HepG2 (cell line): ENCODE data around the gene AP1M1. TPM values are rescaled to one million over a fixed set of nuclear protein-coding genes. Genes with fewer than 3 reads are reported as not detected.

Experiments used
- ATAC-seq: fragments of 200-7000 bp; cut with Tn5 transposase; 3 replicates; pipeline ENCODE4 v1.9.1; 2020; ENCODE audit warnings: mild to moderate bottlenecking, moderate library complexity
- BruUV-seq: library from RNA; stranded (reverse); fragments of 400-500 nt; replicated peaks from 2 replicates; lab custom pipeline; 2021; lab: Mats Ljungman, UMichigan
- CTCF ChIA-PET: fragments of 300-600 bp; formaldehyde crosslinking; extraction: SDS; loops from one replicate; lab custom pipeline; 2021; ENCODE audit warnings: low total read pairs, inconsistent platforms, low intra/inter-chr PET ratio; lab: Yijun Ruan, JAX
- POLR2A ChIA-PET: fragments of 350-600 bp; sonication (Branson Sonifier 250); formaldehyde crosslinking; loops from one replicate; lab custom pipeline; 2020; ENCODE audit warnings: antibody characterized with exemption, inconsistent platforms; lab: Yijun Ruan, JAX
- DNase-seq: peaks from one replicate; pipeline ENCODE4 v3.0.0-alpha.2; 2015; ENCODE audit warnings: low spot score
- FAIRE-seq: peaks from 3 replicates; lab custom pipeline; 2011; peaks lifted over from hg19 to GRCh38; lab: Jason Lieb, UNC
- H2AFZ ChIP-seq: one replicate; pipeline ENCODE4 v1.6.1; 2011; ENCODE audit warnings: low read length, inconsistent platforms
- H3K27ac ChIP-seq: fragments of 300-600 bp; 3 replicates; pipeline ENCODE4 v1.8.0; 2011; ENCODE audit warnings: mixed run types, mild to moderate bottlenecking, mixed read lengths, low read length, inconsistent platforms; ENCODE audit not compliant: insufficient read depth; ENCODE audit errors: extremely low read length
- H3K27me3 ChIP-seq, 2 experiments: fragments of 200-600 bp in 1 of 2; 2 replicates in 1 of 2; 3 replicates in 1 of 2; pipeline versions ENCODE4 v1.6.0 to v1.8.0; 2011; ENCODE audit warnings: low read length in 2 of 2, mild to moderate bottlenecking in 2 of 2, moderate library complexity in 2 of 2, inconsistent platforms in 1 of 2; ENCODE audit not compliant: insufficient read depth in 2 of 2, control insufficient read depth in 1 of 2
- H3K36me3 ChIP-seq, 2 experiments: fragments of 200-600 bp in 1 of 2; replicated peaks in 1 of 2; 2 replicates in 1 of 2; 3 replicates in 1 of 2; pipeline versions ENCODE4 v1.5.1 to v1.8.0; 2011; ENCODE audit warnings: low read length in 2 of 2, inconsistent platforms in 1 of 2; ENCODE audit not compliant: insufficient read depth in 2 of 2, control insufficient read depth in 1 of 2
- H3K4me1 ChIP-seq: 2 replicates; pipeline ENCODE4 v1.5.1; 2012; ENCODE audit warnings: low read length, inconsistent platforms; ENCODE audit not compliant: insufficient read depth
- H3K4me2 ChIP-seq: 2 replicates; pipeline ENCODE4 v1.6.0; 2011; ENCODE audit warnings: low read depth, low read length, inconsistent platforms
- H3K4me3 ChIP-seq, 3 experiments: fragments of 200-600 bp in 1 of 3; sonication (generic), shearing (Covaris generic) in 1 of 3; replicated peaks in 1 of 3; 2 replicates each; pipeline ENCODE4 v1.5.1; 2011 to 2016; ENCODE audit warnings: low read length in 3 of 3, inconsistent platforms in 2 of 3, low read depth in 2 of 3, mild to moderate bottlenecking in 2 of 3, control low read depth in 1 of 3, mixed read lengths in 1 of 3; ENCODE audit not compliant: insufficient read depth in 1 of 3
- H3K79me2 ChIP-seq: one replicate; pipeline ENCODE4 v1.6.1; 2011; ENCODE audit warnings: low read length, inconsistent platforms; ENCODE audit not compliant: insufficient read depth
- H3K9ac ChIP-seq: 2 replicates; pipeline ENCODE4 v1.6.0; 2011; ENCODE audit warnings: mild to moderate bottlenecking, low read depth, low read length, inconsistent platforms; ENCODE audit not compliant: insufficient read depth
- H3K9me3 ChIP-seq: 2 replicates; pipeline ENCODE4 v1.5.1; 2012; ENCODE audit warnings: mild to moderate bottlenecking, low read length
- H4K20me1 ChIP-seq: 2 replicates; pipeline ENCODE4 v1.6.0; 2011; ENCODE audit warnings: inconsistent platforms, mild to moderate bottlenecking, low read length, moderate library complexity; ENCODE audit not compliant: insufficient read depth
- KAT7 ChIP-seq: IDR thresholded peaks from 2 replicates; pipeline ENCODE4 v1.6.1; 2018; ENCODE audit warnings: borderline replicate concordance, missing compliant biosample characterization
- MAFK ChIP-seq, 2 experiments: IDR thresholded peaks in 1 of 2; conservative IDR thresholded peaks in 1 of 2; 2 replicates each; pipeline ENCODE4 v1.6.1; 2011; ENCODE audit warnings: improper control_type of control experiment in 2 of 2, low read length in 2 of 2
- MTF2 ChIP-seq: sonication (generic); formaldehyde crosslinking; IDR thresholded peaks from 2 replicates; pipeline ENCODE4 v1.5.0; 2020; ENCODE audit warnings: missing genetic modification reagents, borderline replicate concordance
- NPAS2 ChIP-seq: sonication (generic); formaldehyde crosslinking; IDR thresholded peaks from 2 replicates; pipeline ENCODE4 v1.8.0; 2022; ENCODE audit warnings: mild to moderate bottlenecking, missing genetic modification reagents, borderline replicate concordance
- RAD21 ChIP-seq: fragments of 450-650 bp; formaldehyde crosslinking; IDR thresholded peaks from 2 replicates; pipeline ENCODE4 v1.5.0; 2020; ENCODE audit warnings: mild to moderate bottlenecking
- REXO4 ChIP-seq: sonication (generic); formaldehyde crosslinking; IDR thresholded peaks from 2 replicates; pipeline ENCODE4 v1.8.0; 2022; ENCODE audit warnings: missing genetic modification reagents, mild to moderate bottlenecking, borderline replicate concordance
- SMAD9 ChIP-seq: sonication (generic); formaldehyde crosslinking; IDR thresholded peaks from 2 replicates; pipeline ENCODE4 v1.5.1; 2020; ENCODE audit warnings: mild to moderate bottlenecking, missing genetic modification reagents
- ZBTB20 ChIP-seq: sonication (generic); formaldehyde crosslinking; IDR thresholded peaks from 2 replicates; pipeline ENCODE4 v1.8.1; 2023; ENCODE audit warnings: missing genetic modification reagents, low read depth, mild to moderate bottlenecking, borderline replicate concordance
- ZNF138 ChIP-seq: sonication (generic); formaldehyde crosslinking; IDR thresholded peaks from 2 replicates; pipeline ENCODE4 v1.5.0; 2020; ENCODE audit warnings: mild to moderate bottlenecking, low read depth, missing genetic modification reagents
- ZNF24 ChIP-seq: fragments of 450-650 bp; IDR thresholded peaks from 2 replicates; pipeline ENCODE4 v1.6.1; 2017; ENCODE audit warnings: antibody characterized with exemption, mild to moderate bottlenecking
- ZNF562 ChIP-seq: sonication (generic); formaldehyde crosslinking; IDR thresholded peaks from 2 replicates; pipeline ENCODE4 v1.8.0; 2022; ENCODE audit warnings: missing genetic modification reagents, borderline replicate concordance
- ZNF883 ChIP-seq: sonication (generic); formaldehyde crosslinking; IDR thresholded peaks from 2 replicates; pipeline ENCODE4 v1.5.1; 2020; ENCODE audit warnings: mild to moderate bottlenecking, missing genetic modification reagents; ENCODE audit errors: not compliant biosample characterization
- WGBS: methylation state at CpG from one replicate; pipeline ENCODE4 v1.1.6; 2017; ENCODE audit warnings: low lambda C conversion rate; 5-methylcytosine and 5-hydroxymethylcytosine counted together
- in situ Hi-C: cut with HindIII; loops from 2 replicates; pipeline ENCODE4 v1.10.0; 2017; ENCODE audit warnings: low pct_unique_long_range_greater_than_20kb; ENCODE audit not compliant: extremely low pct_ligation_motif_present
- intact Hi-C: fragments of 100-400 bp; cut with micrococcal nuclease; formaldehyde crosslinking; loops from one replicate; pipeline ENCODE4 v1.10.0; 2022; ENCODE audit not compliant: unreplicated experiment
- polyA plus RNA-seq, 8 experiments: library from polyadenylated mRNA; depleted of rRNA in 3 of 8; stranded (reverse) in 7 of 8; unstranded in 1 of 8; fragments of >200 nt; fragmentation: Illumina TruSeq in 4 of 8; extraction: Trizol in 4 of 8; gene quantifications; 2 replicates each; pipeline versions ENCODE4 v1.2.1 to v1.2.3, GENCODE V29; 2011 to 2016; ENCODE audit warnings: low read depth in 4 of 8, missing spikeins in 1 of 8, mixed read lengths in 1 of 8; ENCODE audit not compliant: insufficient read depth in 1 of 8
- total RNA-seq, 5 experiments: library from RNA; depleted of rRNA; stranded (reverse); fragments of >200 nt; fragmentation: Illumina TruSeq; extraction: Trizol; gene quantifications; 2 replicates each; pipeline ENCODE4 v1.2.3, GENCODE V29; 2016; ENCODE audit warnings: low read depth in 1 of 5
- TF ChIP-seq, protein P1 (sequence below): sonication (generic); formaldehyde crosslinking; IDR thresholded peaks from 2 replicates; pipeline ENCODE4 v1.5.0; 2020; ENCODE audit warnings: mild to moderate bottlenecking, missing genetic modification reagents, borderline replicate concordance
- TF ChIP-seq, protein P2 (sequence below): IDR thresholded peaks from 2 replicates; pipeline ENCODE4 v1.6.1; 2012; ENCODE audit warnings: low read depth, low read length, improper control_type of control experiment

The AP1M1 gene
- total and polyA plus RNA-seq, 2 of the 13 experiments (the other 11 are each of a cell fraction or from before 2014, with no cell fraction given) = 34.4 to 46.1 TPM

GRCh38 chr19:16161840-16162239 lies 35.9 kb upstream of the AP1M1 start:
- in situ Hi-C loops = loop anchor here (25.0 kb wide), 1 partner anchor 525 kb away; the partner anchor contains the start of gene CYP4F3
- Histone ChIP-seq H2AFZ (no peak overlapping the region), H3K4me2 (no peak overlapping the region), H3K9me3 (no peaks in the 10 kb centered on the region), H3K9ac (no peak overlapping the region), H3K4me1 (peaks cover 31% of the 10 kb centered on the region), H3K4me3 (no peak overlapping the region), H3K79me2 (no peaks in the 10 kb centered on the region), H3K36me3 (no peaks in the 10 kb centered on the region), H4K20me1 (no peaks in the 10 kb centered on the region), H3K27me3 (no peaks in the 10 kb centered on the region), H3K27ac (no peak overlapping the region)
- ATAC-seq = no peak
- CTCF ChIA-PET = no interaction called here
- POLR2A ChIA-PET = no interaction called here
- intact Hi-C loops = no loop called here
- WGBS = 33% methylated on average over 3 of the region's 3 CpGs
- no peak for FAIRE-seq
- DNase-seq = no peak
- TF ChIP-seq ZNF562 = no peak
- no peak for TF ChIP-seq NPAS2
- TF ChIP-seq, protein P1, sequence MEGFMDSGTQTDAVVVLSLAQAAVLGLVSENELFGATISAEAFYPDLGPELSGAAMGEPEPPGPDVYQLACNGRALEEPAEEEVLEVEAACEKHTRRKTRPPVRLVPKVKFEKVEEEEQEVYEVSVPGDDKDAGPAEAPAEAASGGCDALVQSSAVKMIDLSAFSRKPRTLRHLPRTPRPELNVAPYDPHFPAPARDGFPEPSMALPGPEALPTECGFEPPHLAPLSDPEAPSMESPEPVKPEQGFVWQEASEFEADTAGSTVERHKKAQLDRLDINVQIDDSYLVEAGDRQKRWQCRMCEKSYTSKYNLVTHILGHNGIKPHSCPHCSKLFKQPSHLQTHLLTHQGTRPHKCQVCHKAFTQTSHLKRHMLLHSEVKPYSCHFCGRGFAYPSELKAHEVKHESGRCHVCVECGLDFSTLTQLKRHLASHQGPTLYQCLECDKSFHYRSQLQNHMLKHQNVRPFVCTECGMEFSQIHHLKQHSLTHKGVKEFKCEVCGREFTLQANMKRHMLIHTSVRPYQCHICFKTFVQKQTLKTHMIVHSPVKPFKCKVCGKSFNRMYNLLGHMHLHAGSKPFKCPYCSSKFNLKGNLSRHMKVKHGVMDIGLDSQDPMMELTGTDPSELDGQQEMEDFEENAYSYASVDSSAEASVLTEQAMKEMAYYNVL (CRISPR knock-in tag) = no peak
- no peak for TF ChIP-seq ZNF138 (CRISPR knock-in tag)
- no peak for TF ChIP-seq ZNF883 (CRISPR knock-in tag)
- TF ChIP-seq ZBTB20 (CRISPR knock-in tag) = no peak
- no peak for TF ChIP-seq SMAD9 (CRISPR knock-in tag)
- TF ChIP-seq, protein P2, sequence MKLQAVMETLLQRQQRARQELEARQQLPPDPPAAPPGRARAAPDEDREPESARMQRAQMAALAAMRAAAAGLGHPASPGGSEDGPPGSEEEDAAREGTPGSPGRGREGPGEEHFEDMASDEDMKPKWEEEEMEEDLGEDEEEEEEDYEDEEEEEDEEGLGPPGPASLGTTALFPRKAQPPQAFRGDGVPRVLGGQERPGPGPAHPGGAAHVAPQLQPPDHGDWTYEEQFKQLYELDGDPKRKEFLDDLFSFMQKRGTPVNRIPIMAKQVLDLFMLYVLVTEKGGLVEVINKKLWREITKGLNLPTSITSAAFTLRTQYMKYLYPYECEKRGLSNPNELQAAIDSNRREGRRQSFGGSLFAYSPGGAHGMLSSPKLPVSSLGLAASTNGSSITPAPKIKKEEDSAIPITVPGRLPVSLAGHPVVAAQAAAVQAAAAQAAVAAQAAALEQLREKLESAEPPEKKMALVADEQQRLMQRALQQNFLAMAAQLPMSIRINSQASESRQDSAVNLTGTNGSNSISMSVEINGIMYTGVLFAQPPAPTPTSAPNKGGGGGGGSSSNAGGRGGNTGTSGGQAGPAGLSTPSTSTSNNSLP = no peak
- no peak for TF ChIP-seq MAFK (conservative IDR thresholded peaks at IDR 0.05 in 1 of 2, IDR thresholded peaks at IDR 0.05 in 1 of 2; ENCODE audit: low read length in 2 of 2)
- TF ChIP-seq RAD21 (CRISPR knock-in tag) = no peak
- TF ChIP-seq MTF2 (CRISPR knock-in tag) = no peak
- no peak for TF ChIP-seq ZNF24
- TF ChIP-seq KAT7 (CRISPR knock-in tag) = no peak
- TF ChIP-seq REXO4 (CRISPR knock-in tag) = no peak
- no TSS peak for BruUV-seq
